ENCODE data around the gene RUFY4.

The RUFY4 gene

DNA sequence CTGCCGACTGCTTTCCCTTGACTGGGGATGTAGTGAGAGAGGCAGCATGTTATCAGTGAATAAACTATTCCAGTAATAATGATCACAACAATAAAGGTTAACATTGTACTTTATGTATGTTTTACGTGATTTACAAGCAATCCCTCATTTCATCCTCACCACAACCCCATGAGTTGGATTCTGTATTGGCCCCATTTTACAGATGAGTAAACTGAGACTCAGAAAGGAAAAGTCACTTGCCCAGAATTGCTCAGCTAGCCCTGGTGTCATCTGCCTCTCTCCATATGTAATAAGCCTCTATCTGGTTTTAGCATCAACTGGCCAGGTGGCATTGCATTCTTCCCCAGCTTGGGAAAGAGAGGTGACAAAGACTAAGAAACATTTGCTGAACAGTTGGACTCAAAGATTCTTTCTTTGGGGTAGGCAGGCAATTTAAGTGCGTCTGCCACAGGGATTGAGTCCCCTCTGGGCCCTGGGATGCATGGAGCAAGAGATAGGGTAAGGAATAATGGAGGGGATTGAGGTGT is 58.9 kb downstream of the RUFY4 start:
- Histone ChIP-seq H3K4me1 (ENCODE audit: insufficient read depth, low read length) (no peaks in the 10 kb centered on the region), H4K20me1 (ENCODE audit: insufficient read depth, low read length) (no peaks in the 10 kb centered on the region), H3K36me3 (ENCODE audit: insufficient read depth, low read length) (no peaks in the 10 kb centered on the region), H2AFZ (ENCODE audit: low read depth, low read length) (no peak overlapping the region), H3K9me3 (ENCODE audit: insufficient read depth, low read length, severe bottlenecking) (no peaks in the 10 kb centered on the region), H3K79me2 (ENCODE audit: insufficient read depth, low read length) (no peaks in the 10 kb centered on the region), H3K4me2 (ENCODE audit: insufficient read depth, low read length) (no peak overlapping the region), H3K4me3 (ENCODE audit: low read depth in 1 of 2, low read length in 2 of 2) (no peak overlapping the region), H3K27me3 (ENCODE audit: insufficient read depth, low read length, poor library complexity) (peaks cover 4% of the 10 kb centered on the region), H3K9ac (ENCODE audit: low read depth, low read length) (no peak overlapping the region), H3K27ac (ENCODE audit: low read length) (no peak overlapping the region)
- ATAC-seq (ENCODE audit: insufficient read depth, low read depth) = no peak
- no peak for DNase-seq
- TF ChIP-seq EZH2 (IDR thresholded peaks at IDR 0.05; ENCODE audit: borderline replicate concordance, low read depth, low read length, severe bottlenecking) = no peak
- no peak for TF ChIP-seq CTCF (IDR thresholded peaks at IDR 0.05; ENCODE audit: borderline replicate concordance, extremely low read depth, low read length, poor library complexity, severe bottlenecking)

- Histone ChIP-seq H4K20me1 (ENCODE audit: insufficient read depth, low read length) (no peaks in the 10 kb centered on the region), H3K36me3 (ENCODE audit: insufficient read depth, low read length) (no peaks in the 10 kb centered on the region), H3K4me3 (ENCODE audit: low read depth in 1 of 2, low read length in 2 of 2) (no peak overlapping the region), H3K27ac (ENCODE audit: low read length) (no peak overlapping the region), H3K4me2 (ENCODE audit: insufficient read depth, low read length) (no peak overlapping the region), H3K4me1 (ENCODE audit: insufficient read depth, low read length) (no peaks in the 10 kb centered on the region), H3K27me3 (ENCODE audit: insufficient read depth, low read length, poor library complexity) (peaks cover 4% of the 10 kb centered on the region), H3K9me3 (ENCODE audit: insufficient read depth, low read length, severe bottlenecking) (no peaks in the 10 kb centered on the region), H3K9ac (ENCODE audit: low read depth, low read length) (no peak overlapping the region), H2AFZ (ENCODE audit: low read depth, low read length) (no peak overlapping the region), H3K79me2 (ENCODE audit: insufficient read depth, low read length) (no peaks in the 10 kb centered on the region)
- DNase-seq (no peak), ATAC-seq (ENCODE audit: insufficient read depth, low read depth) (no peak)
- TF ChIP-seq CTCF (IDR thresholded peaks at IDR 0.05; ENCODE audit: borderline replicate concordance, extremely low read depth, low read length, poor library complexity, severe bottlenecking) = no peak
- TF ChIP-seq EZH2 (IDR thresholded peaks at IDR 0.05; ENCODE audit: borderline replicate concordance, low read depth, low read length, severe bottlenecking) = no peak
These were observed 59.9 kb downstream of the RUFY4 start for GRCh38 chr2:218128781-218129457.

GRCh38 chr2:218129458-218130135 is 60.5 kb downstream of the RUFY4 start:
- Histone ChIP-seq H3K9me3 (ENCODE audit: insufficient read depth, low read length, severe bottlenecking) (no peaks in the 10 kb centered on the region), H3K27ac (ENCODE audit: low read length) (no peak overlapping the region), H2AFZ (ENCODE audit: low read depth, low read length) (no peak overlapping the region), H3K79me2 (ENCODE audit: insufficient read depth, low read length) (no peaks in the 10 kb centered on the region), H3K4me3 (ENCODE audit: low read depth in 1 of 2, low read length in 2 of 2) (no peak overlapping the region), H3K9ac (ENCODE audit: low read depth, low read length) (no peak overlapping the region), H4K20me1 (ENCODE audit: insufficient read depth, low read length) (no peaks in the 10 kb centered on the region), H3K4me2 (ENCODE audit: insufficient read depth, low read length) (no peak overlapping the region), H3K4me1 (ENCODE audit: insufficient read depth, low read length) (no peaks in the 10 kb centered on the region), H3K36me3 (ENCODE audit: insufficient read depth, low read length) (no peaks in the 10 kb centered on the region), H3K27me3 (ENCODE audit: insufficient read depth, low read length, poor library complexity) (peaks cover 4% of the 10 kb centered on the region)
- no peak for DNase-seq
- no peak for ATAC-seq (ENCODE audit: insufficient read depth, low read depth)
- TF ChIP-seq CTCF (IDR thresholded peaks at IDR 0.05; ENCODE audit: borderline replicate concordance, extremely low read depth, low read length, poor library complexity, severe bottlenecking) (no peak), EZH2 (IDR thresholded peaks at IDR 0.05; ENCODE audit: borderline replicate concordance, low read depth, low read length, severe bottlenecking) (no peak)

Measured in DND-41 (cell line).